Activated naive CD8-positive, alpha-beta T cell treated with anti-CD3 and anti-CD28 coated beads for 36 hours (primary cell): ENCODE data around the gene ARHGAP23. TPM values are rescaled to one million over a fixed set of nuclear protein-coding genes. Genes with fewer than 3 reads are reported as not detected.
A peak's percentile ranks its signal among the peaks of the same experiment; 100 is the strongest.

ENCODE experiments used
- DNase-seq: peaks from one replicate; pipeline ENCODE4 v3.0.0; 2021
- H3K27ac Mint-ChIP-seq: one replicate; pipeline ENCODE4 v1.8.0; 2022; ENCODE audit warnings: mild to moderate bottlenecking, moderate library complexity, mixed read lengths
- H3K27me3 Mint-ChIP-seq: one replicate; pipeline ENCODE4 v1.8.0; 2022; ENCODE audit warnings: mild to moderate bottlenecking, mixed read lengths
- H3K36me3 Mint-ChIP-seq: one replicate; pipeline ENCODE4 v1.8.0; 2021; ENCODE audit warnings: mild to moderate bottlenecking, mixed read lengths
- H3K4me1 Mint-ChIP-seq: one replicate; pipeline ENCODE4 v1.8.0; 2021; ENCODE audit warnings: mixed read lengths
- H3K4me3 Mint-ChIP-seq: one replicate; pipeline ENCODE4 v1.8.0; 2022; ENCODE audit warnings: mild to moderate bottlenecking, moderate library complexity, mixed read lengths
- H3K9me3 Mint-ChIP-seq: one replicate; pipeline ENCODE4 v1.8.0; 2022; ENCODE audit warnings: mixed read lengths
- total RNA-seq, 2 experiments: library from RNA; stranded (reverse); gene quantifications; one replicate each; pipeline ENCODE4 v1.2.3, GENCODE V29; 2021

The ARHGAP23 gene
- total RNA-seq, 2 experiments from 2014 or later, result 0.08 to 0.66 TPM

GRCh38 chr17:38417210-38417951, 10.9 kb upstream of the ARHGAP23 start:
- Mint-ChIP-seq H3K4me3 (no peak overlapping the region), H3K36me3 (no peaks in the 10 kb centered on the region), H3K27ac (no peak overlapping the region), H3K9me3 (no peaks in the 10 kb centered on the region), H3K4me1 (peaks cover 9% of the 10 kb centered on the region), H3K27me3 (peaks cover 58% of the 10 kb centered on the region)
- no peak for DNase-seq

- Mint-ChIP-seq H3K4me3 (no peak overlapping the region), H3K27ac (no peak overlapping the region), H3K9me3 (no peaks in the 10 kb centered on the region), H3K27me3 (peaks cover 61% of the 10 kb centered on the region), H3K36me3 (no peaks in the 10 kb centered on the region), H3K4me1 (peaks cover 9% of the 10 kb centered on the region)
- no peak for DNase-seq
Measured at GRCh38 chr17:38418062-38418692, 10.1 kb upstream of the ARHGAP23 start.

- peak; percentile 25 for DNase-seq
- Mint-ChIP-seq H3K27ac (no peak overlapping the region), H3K36me3 (no peaks in the 10 kb centered on the region), H3K9me3 (no peaks in the 10 kb centered on the region), H3K4me3 (peak overlapping the region; percentile 67), H3K27me3 (peaks cover 67% of the 10 kb centered on the region), H3K4me1 (peaks cover 9% of the 10 kb centered on the region)
Measured at GRCh38 chr17:38418693-38419507, 9.4 kb upstream of the ARHGAP23 start.

GRCh38 chr17:38419508-38419981, 8.7 kb upstream of the ARHGAP23 start:
- Mint-ChIP-seq H3K9me3 (no peaks in the 10 kb centered on the region), H3K27me3 (peaks cover 73% of the 10 kb centered on the region), H3K4me3 (no peak overlapping the region), H3K27ac (no peak overlapping the region), H3K36me3 (no peaks in the 10 kb centered on the region), H3K4me1 (peaks cover 8% of the 10 kb centered on the region)
- no peak for DNase-seq

GRCh38 chr17:38420518-38420917, 7.7 kb upstream of the ARHGAP23 start:
- Mint-ChIP-seq H3K4me3 (no peak overlapping the region), H3K27ac (no peak overlapping the region), H3K27me3 (peaks cover 83% of the 10 kb centered on the region), H3K9me3 (no peaks in the 10 kb centered on the region), H3K36me3 (no peaks in the 10 kb centered on the region), H3K4me1 (peaks cover 5% of the 10 kb centered on the region)
- DNase-seq, result no peak

GRCh38 chr17:38421171-38421841, 7.0 kb upstream of the ARHGAP23 start:
- Mint-ChIP-seq H3K9me3 (no peaks in the 10 kb centered on the region), H3K27me3 (peaks cover 88% of the 10 kb centered on the region)

GRCh38 chr17:38421871-38422827, 6.1 kb upstream of the ARHGAP23 start:
- peaks cover 87% of the 10 kb centered on the region for H3K27me3 Mint-ChIP-seq
- no peak overlapping the region for H3K4me3 Mint-ChIP-seq
- H3K4me1 Mint-ChIP-seq, result peaks cover 3% of the 10 kb centered on the region
- no peak for DNase-seq
- H3K36me3 Mint-ChIP-seq, result no peaks in the 10 kb centered on the region
- H3K9me3 Mint-ChIP-seq, result no peaks in the 10 kb centered on the region
- no peak overlapping the region for H3K27ac Mint-ChIP-seq

More at GRCh38 chr17:38421171-38421841, 7.0 kb upstream of the ARHGAP23 start:
- no peak overlapping the region for H3K27ac Mint-ChIP-seq
- H3K36me3 Mint-ChIP-seq, result no peaks in the 10 kb centered on the region
- H3K4me1 Mint-ChIP-seq, result peaks cover 2% of the 10 kb centered on the region
- no peak overlapping the region for H3K4me3 Mint-ChIP-seq
- no peak for DNase-seq

- Mint-ChIP-seq H3K27ac (no peak overlapping the region), H3K27me3 (peaks cover 78% of the 10 kb centered on the region), H3K36me3 (no peaks in the 10 kb centered on the region)
Measured at GRCh38 chr17:38424297-38424972, 3.8 kb upstream of the ARHGAP23 start.

GRCh38 chr17:38425031-38425430, 3.2 kb upstream of the ARHGAP23 start:
- no peak for DNase-seq
- Mint-ChIP-seq H3K36me3 (no peaks in the 10 kb centered on the region), H3K9me3 (no peaks in the 10 kb centered on the region), H3K4me3 (no peak overlapping the region), H3K27me3 (peaks cover 78% of the 10 kb centered on the region), H3K27ac (no peak overlapping the region), H3K4me1 (peaks cover 7% of the 10 kb centered on the region)

More at GRCh38 chr17:38424297-38424972, 3.8 kb upstream of the ARHGAP23 start:
- H3K4me1 Mint-ChIP-seq, result peaks cover 7% of the 10 kb centered on the region
- H3K9me3 Mint-ChIP-seq, result no peaks in the 10 kb centered on the region
- DNase-seq, result no peak
- no peak overlapping the region for H3K4me3 Mint-ChIP-seq

GRCh38 chr17:38425744-38426143, 2.5 kb upstream of the ARHGAP23 start:
- no peak overlapping the region for H3K27ac Mint-ChIP-seq
- DNase-seq, result no peak
- H3K4me3 Mint-ChIP-seq, result no peak overlapping the region
- H3K9me3 Mint-ChIP-seq, result no peaks in the 10 kb centered on the region
- peaks cover 7% of the 10 kb centered on the region for H3K4me1 Mint-ChIP-seq
- peaks cover 72% of the 10 kb centered on the region for H3K27me3 Mint-ChIP-seq
- H3K36me3 Mint-ChIP-seq, result no peaks in the 10 kb centered on the region

- Mint-ChIP-seq H3K9me3 (no peaks in the 10 kb centered on the region), H3K27ac (no peak overlapping the region), H3K4me1 (peaks cover 7% of the 10 kb centered on the region), H3K4me3 (no peak overlapping the region), H3K36me3 (no peaks in the 10 kb centered on the region), H3K27me3 (peaks cover 67% of the 10 kb centered on the region)
- no peak for DNase-seq
Measured at GRCh38 chr17:38426441-38426840, 1.8 kb upstream of the ARHGAP23 start.

- Mint-ChIP-seq H3K4me1 (peaks cover 7% of the 10 kb centered on the region), H3K27ac (no peak overlapping the region), H3K27me3 (peaks cover 57% of the 10 kb centered on the region), H3K9me3 (no peaks in the 10 kb centered on the region), H3K36me3 (no peaks in the 10 kb centered on the region), H3K4me3 (peak overlapping the region; percentile 62)
- DNase-seq, result no peak
Measured at GRCh38 chr17:38427160-38427949, 909 bp upstream of the ARHGAP23 start.
